HG02610 (cell line): Measurements from ENCODE around the gene DGLUCY.
"Not testable (repeated sequence)": the region's sequence is repeated elsewhere in the genome, so short reads cannot be mapped to it uniquely, and the experiment has no call there.

Source experiments
- ATAC-seq: cut with Tn5 transposase; IDR thresholded peaks from one replicate; pipeline ENCODE4 v1.9.1; 2021; ENCODE audit warnings: mild to moderate bottlenecking, moderate library complexity; ENCODE audit not compliant: unreplicated experiment

The DGLUCY gene

DNA sequence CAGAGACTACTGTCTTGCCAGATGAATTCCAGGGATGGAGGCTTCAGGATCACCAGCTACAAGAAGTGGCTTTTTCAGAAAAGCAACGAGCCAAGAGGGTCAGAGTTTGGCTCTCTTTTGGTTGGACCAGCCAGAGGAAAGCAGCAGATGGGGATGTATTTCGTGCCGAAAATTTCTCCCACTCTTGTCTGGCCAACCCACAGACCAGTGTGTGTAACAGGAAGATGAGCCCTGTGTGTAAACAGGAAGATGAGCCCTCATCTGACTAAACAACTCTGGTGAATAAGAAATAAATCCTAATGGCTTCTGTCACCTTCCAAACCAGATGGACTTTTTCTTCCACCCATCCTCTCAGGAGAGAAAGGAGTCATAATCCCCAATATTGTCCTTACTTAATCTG is 117.6 kb downstream of the DGLUCY start:
- no peak for ATAC-seq

DNA sequence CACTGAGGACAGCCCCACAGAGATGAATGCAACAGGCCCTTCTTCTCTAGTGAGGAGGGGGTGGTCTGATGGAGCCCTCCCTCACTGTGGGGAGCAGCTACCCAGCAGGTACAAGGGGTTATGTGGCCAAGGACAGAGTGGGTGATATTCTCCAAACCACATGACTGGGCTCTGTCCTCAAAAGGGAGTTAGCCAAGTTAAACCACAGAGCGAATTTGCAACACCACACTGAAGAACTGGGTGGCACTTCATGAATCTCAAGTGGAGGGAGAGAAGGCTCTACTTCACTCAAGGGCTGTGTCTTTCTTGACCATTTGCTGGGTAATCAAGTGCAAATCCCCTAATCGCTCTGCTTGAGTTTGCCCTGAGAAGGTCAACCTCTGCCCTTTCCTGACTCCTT is 118.2 kb downstream of the DGLUCY start:
- ATAC-seq = no peak

DNA sequence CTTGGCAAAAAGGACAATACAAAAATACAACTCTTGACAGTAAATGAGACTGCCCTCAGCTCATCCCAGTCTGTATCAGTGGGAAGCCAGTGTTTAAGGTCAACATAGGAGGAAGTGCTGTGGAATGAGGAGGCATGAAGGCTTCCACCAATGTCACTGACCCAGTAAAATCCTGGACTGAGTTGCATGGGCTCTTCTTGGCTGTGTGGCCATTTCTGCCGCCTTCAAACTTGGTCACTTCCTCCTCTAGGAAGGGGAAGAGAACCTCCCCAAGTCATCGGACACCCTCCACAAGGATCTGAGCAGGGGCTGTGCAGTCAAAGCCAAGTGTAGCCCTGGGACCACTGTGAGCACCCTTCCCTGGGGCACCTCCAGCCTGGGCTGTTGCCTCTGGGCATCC is 118.7 kb downstream of the DGLUCY start:
- no peak for ATAC-seq

DNA sequence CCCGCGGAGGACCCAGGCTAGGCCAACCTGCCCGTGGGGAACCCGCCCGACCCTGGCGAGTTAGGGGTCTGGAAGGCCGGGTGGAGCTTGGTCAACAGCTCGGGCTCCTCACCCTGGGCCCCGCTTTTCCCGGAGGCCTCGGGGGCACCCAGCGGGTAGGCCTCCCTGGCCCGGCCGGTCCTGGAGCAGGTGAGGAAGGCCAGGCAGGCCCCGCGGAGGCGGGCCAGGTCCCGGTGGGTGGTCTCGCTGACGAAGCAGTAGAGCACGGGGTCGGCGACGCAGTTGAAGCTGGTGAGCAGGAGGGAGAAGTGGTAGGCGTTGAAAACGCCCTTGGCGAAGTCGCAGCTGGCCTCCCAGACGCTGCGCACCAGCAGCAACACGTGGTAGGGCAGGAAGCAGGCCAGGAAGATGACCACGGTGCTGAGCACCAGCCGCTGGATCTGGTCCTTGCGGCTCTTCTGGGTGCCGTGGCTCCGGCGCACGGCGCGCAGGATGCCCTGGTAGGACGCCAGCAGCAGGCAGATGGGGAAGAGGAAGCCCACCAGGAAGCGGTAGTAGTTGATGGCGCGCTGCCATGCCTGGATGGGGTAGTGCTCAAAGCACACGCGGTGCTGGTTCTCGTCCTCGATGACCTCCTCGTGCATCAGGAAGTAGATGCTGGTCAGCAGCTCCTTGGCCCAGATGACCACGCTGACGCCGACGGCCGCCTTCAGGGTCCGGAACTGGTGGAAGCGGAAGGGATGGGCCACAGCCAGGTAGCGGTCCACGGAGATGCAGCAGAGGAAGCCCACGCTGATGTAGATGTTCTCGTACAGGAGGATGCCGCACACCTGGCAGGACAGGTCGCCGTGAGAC is 120.3 kb downstream of the DGLUCY start:
- no peak for ATAC-seq

DNA sequence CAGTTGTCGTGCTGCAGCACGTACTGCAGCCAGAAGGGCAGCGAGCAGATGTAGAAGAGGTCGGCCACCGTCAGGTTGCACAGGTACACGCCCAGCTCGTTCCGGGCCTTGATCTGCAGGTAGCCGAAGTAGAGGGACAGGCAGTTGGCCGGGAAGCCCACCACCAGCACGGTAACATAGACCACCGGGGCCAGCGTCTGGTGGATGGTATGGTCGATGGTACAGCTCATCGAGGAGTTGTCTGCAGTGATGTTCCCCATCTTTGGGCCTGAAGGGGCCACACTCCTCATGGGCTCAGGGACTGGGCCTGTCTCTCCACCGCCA is 120.9 kb downstream of the DGLUCY start:
- no peak for ATAC-seq

DNA sequence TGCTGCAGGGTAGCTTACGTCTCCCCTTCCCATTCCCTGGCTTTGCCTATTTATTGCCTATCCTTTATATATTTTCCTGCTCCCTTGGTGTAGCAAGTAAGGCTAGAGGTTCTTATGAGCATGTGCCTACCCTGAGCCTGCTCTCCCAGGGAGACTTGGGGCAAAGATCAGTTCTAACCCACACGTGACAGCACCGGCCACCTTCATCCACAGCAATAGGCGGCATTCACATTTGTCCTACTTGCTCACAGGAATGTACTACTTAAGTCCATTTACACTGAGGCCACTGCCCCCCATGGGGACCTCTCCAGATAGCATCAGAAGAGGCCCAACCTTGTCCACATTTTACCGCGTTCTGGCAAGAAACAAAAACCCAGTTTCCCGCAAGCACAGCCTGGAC is 122.0 kb downstream of the DGLUCY start:
- no peak for ATAC-seq

DNA sequence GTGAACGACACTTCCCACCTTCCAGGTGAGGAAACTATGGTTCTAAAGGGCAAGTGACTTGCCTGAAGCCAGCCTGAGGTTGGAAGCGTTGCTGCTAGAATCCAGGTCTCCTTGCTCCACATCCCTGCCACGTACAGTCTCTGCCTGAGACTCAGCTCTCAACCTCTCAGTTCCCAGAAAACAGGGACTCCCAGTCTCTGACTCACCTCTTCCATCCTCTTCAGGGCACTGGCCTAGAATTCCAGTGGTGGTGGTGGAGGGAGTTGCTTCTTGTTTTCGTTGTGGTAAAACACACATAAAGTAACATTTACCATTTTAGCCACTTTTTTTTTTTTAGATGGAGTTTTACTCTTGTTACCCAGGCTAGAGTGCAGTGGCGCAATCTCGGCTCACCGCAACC is 123.3 kb downstream of the DGLUCY start:
- no peak for ATAC-seq

DNA sequence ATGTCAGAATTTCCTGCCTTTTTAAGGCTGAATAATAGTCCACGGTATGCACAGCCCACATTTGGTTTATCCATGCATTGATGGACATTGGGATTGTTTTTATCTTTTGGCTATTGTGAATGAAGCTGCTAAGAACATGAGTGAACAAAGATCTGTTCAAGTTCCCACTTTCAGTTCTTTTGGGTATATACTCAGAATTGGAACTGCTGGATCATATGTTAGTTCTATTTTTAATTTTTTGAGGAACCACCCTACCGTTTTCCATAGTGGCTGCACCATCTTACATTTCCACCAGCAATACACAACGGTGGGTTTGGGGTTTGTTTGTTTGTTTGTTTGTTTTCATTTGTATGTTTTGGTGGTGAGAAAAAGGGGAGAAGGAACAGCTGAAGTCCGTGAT is 124.2 kb downstream of the DGLUCY start:
- ATAC-seq = no peak

DNA sequence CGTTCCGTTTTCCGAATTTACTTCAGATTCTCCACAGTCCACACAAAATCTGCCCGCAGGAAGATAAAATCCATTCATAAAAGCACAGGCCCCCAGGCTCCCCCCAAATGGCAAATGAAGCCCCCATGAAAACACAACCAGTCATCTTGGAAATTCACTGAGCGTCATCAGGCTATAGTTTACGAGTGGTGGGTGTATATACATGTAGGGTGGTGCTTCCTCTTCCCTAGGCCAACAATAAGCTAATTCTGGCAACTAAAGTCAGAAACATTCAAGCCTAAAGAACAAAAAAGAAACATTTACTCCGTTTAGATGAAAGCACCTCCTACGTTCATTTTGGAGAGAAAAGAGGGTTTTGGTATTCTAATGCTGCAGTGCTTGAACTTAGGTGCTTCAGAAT is 124.8 kb downstream of the DGLUCY start:
- ATAC-seq = no peak

DNA sequence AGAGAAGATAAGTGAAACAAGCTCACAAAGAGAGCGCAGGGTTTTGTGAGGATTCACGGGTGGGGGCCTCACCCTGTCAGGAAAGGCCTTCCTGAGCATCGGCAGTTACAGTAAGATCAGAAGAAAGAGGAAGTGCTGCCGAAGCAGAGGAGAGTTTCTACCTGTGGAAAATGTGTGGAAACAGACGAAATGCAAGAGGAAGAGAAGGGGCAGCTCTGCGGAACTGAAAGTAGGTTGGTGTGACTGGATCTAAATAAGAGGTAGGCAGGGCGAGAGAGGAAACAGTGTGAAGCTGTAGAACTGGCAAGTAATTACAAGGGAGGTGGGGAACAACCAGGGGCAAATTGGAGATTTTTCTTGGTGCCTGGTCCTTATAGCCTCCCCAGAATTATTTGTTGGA is 128.0 kb downstream of the DGLUCY start:
- ATAC-seq = peak; percentile 37

DNA sequence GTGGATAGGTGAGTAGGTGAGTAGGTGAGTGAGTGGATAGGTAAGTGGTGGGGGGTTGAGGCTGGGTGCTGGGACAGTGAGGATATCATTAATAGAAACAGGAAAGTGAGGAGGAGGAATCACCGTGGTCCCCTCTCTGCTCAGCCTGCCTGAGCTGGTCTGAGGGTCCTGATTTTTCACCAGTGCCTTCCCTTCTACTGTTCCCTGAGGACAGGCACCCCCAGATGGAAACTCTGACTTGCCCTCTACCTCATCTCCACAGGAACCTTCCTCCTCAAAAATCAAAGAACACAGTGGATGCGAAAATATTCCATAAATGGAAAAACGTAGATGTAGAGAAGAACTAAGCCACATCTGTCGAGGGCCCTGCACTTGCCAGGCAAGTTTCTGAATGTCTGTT is 128.8 kb downstream of the DGLUCY start:
- no peak for ATAC-seq

DNA sequence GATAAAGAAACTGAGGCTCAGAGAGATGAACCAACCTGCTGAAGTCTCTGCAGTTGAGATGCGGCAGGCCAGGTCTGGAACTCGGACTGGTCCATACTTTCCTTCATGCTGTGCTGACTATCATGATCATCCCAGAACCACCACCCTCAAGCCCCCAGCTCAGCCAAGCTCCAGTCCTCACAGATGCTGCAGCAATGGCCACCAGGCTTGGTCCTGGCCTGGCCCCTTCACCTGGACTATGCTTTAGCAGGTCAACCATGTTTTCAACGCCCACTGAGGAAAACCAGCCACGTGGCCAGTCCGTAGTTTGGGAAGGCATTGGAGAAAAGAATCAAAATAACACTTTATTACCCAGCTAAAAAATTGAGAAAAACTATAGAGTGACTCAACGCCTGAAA is 129.2 kb downstream of the DGLUCY start:
- ATAC-seq = no peak

DNA sequence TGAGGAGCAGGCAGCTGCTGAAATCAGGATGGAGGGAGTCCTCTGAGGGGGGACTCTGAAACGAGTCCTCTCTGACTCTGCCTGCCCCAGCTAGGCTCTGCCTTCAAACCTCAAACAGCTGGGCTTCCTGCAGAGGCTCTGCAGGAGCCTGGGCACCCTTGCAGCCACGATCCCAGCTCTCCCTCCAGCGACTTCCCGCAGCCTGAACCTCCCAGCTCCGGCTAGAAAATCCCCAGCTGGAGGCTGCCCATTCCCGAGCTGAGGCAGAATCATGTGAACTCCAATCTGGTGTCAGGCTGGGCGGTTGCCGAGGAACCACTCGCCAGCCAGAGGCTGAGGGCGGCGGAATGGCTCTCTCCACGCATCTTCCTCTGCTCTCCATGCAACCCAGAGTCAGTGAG is 130.6 kb downstream of the DGLUCY start, which contains the start of gene GPR68:
TSS of gene GPR68 (minus strand) at position 204 of the 401 bp plus-strand sequence. CDS start 9,654 bp downstream, outside the sequence.
- no peak for ATAC-seq

DNA sequence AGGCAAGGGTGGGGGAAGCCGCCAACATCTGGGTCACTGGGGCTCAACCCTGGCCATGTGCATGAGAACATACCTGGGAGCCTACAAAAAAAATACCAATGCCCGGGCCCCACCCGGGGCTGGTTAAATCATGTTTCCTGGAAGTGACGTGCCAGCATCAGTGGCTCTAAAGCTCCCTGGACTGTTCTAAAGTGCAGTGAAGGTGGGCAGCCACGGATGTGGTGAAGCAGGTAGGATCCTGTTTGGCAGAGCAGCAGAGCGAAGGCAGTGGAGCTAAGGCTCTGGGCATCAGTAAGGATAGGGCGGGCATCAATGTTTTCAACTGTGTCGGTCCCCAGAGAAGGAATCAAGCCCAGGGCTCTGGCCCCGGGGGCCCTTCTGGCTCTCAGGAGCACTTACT is 131.2 kb downstream of the DGLUCY start:
- ATAC-seq = no peak

DNA sequence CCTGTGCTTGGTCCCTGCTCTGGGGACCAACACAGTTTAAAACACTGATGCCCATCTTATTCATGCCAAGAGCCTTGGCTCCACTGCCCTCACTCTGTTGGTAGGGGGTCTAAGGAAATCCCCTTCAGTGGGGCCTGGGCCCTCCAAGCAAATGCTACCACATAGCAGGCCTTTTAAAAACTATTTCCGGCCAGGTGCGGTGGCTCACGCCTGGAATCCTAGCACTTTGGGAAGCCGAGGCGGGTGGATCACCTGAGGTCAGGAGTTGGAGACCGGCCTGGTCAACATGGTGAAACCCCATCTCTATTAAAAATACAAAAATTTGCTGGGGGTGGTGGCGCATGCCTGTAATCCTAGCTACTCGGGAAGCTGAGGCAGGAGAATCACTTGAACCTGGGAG is 131.7 kb downstream of the DGLUCY start:
- ATAC-seq = not testable (repeated sequence)

DNA sequence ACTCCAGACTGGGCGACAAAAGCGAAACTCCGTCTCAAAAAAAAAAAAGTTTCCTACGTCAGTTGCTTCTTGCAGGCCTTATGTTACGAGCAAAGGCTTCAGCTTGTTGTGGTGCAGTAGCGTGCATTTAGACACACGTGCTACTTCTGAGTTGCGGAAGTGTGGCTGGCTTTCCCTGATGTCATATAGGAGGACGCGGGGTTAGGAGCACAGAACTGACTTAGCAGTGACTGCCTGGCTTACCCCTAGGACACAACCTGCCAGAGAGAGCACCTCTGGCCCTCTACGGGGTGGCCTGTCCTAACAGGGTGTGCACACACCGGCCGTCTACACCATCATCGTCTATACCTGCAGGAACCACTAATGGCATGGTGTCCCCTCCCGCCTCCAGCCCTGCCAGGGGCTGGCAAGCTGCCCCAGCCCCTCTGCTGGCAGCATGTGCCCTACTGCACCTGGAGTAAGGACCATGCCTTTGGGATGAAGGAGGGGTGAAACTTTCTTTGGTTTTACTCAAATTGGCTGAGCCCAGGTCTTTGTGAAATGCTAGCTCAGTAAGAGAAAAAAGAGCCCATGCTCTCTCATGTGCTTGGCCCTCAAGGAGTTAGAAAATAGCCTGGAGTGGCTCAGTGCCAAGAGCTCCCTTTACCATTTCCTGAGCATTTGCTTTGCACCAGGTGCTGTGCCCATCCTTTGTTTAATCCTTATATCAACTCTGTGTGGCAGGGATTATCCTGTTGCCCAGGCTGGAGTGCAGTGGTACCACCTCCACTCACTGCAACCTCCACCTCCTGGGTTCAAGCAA is 132.4 kb downstream of the DGLUCY start:
- no peak for ATAC-seq

DNA sequence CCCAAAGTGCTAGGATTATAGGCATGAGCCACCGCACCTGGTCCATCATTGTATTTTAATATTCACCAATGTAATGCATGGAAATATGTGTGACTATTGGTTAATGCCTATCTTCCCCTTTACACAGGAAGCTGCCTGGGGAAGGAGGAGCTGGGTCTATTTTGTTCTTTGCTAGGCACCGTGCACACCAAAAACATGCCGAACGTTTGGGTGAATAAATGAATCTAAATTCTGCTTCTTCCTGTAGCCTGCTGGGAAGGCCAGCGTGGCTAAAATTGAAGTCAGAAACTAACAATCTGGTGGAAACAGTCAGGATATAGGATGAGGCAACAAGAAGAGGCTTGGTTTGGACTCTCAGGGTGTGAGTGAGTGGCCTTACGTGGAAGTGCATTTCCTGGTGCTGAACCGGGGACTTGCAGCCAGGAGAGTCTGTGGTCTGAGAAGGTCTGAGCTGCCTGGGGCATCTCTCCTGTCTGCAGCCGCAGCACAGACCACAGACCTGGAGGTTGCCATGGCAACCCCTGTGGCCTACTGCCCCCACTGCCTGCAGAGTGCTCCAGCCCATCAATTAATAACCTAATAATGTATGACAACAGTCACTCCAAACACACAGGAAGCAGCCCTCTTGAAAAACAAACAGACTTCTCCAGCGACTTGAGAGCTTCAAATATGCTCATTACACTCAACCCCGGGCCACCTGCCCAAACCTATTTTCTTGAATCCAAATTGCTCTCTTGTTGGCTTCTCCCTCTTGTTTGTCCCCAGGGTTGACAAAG is 136.2 kb downstream of the DGLUCY start:
- ATAC-seq = peak; percentile 87

DNA sequence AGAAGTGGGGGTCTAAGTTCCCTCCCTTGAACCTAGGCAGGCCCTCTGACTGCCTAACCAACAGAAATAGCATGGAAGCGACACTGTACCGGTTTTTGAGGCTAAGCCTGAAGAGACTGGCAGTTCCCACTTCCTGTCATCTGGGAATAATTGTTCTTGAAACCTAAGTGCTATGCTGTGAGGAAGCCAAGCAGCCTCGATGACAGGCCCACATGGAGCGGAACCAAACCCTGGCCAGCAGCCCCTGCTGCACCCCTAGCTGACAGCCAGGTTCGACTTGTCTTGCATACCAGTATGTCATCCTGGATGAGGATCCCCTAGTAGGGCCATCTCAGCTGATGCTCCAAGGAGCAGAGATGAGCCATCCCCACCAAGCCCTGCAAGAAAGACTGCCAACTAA is 137.0 kb downstream of the DGLUCY start:
- ATAC-seq = no peak

DNA sequence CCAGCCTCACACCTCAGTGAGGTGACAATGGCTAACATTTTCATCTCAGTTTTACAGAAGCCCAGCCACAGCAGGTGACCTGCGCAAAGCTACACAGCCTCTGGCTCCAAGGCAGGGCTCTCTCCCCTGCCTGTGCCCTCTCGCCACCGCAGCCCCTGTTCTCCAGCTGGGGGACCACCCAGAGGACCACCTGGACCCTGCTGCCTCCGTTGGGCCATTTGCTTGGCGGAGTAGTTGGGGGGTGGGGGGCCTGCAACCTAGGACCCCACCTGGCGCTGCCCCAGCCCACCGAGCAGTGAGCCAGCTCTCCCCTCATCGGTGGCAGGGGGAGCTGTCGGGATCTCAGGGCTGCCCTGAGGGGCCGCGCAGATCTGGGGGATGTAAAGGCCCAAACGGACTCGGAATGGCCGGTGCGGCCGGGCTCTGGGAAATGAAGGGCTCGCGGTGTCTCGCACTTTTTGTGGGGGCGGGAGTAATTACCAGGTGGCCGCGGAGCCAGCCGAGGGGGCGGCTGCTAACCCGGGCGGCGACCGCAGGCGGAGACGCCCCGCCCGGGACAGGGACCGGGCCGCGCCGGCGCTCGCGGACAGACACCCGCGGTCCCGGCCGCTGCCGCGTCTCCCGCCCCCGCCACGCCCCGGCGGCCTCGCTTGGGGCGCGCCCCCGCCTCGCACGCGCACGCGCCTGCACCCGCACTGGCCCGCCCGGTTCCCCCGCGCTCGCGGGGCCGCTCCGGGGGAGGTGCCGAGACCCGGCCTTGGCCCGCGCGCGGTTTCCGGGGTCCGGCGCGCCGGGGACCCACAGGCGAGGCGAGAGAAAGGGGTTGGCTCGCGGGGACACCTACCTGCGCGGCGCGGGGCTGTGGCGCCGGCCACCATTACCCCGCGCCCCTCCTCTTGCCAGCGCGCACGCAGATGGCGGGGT is 139.3 kb downstream of the DGLUCY start:
- ATAC-seq = no peak

DNA sequence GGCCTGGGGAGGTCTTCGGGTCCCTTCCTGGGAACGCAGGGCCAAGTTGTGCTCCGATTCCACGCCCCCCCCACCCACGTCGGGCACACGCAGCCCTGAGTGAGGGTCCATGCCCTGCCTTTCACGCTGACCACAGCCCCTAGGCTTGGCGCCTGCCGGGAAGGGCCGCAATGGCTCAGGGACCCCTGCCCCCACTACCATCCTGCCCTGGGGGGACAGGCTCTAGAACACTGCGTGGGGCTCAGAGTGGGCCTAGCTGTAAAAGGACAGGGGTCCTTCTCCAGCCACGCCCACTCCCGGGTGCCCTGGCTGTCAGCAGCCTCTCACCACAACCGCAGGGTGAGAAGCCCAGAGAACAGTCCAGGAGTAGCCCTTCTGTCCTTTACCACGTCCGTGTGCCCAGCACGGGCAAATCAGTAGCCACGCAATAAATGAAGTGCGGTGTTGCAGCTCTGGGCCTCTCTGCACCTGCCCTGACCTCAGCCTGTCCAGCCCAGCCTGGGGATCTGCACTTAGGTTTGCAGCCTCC is 140.0 kb downstream of the DGLUCY start:
- no peak for ATAC-seq
